Kidney tubule cell (primary cell): ENCODE results near the gene CCDC81.
"Not testable (repeated sequence)": the region's sequence is repeated elsewhere in the genome, so short reads cannot be mapped to it uniquely, and the experiment has no call there.

Experiments
- DNase-seq: peaks from one replicate; pipeline ENCODE4 v3.0.0-alpha.2; 2018; ENCODE audit warnings: low spot score

CCDC81 gene

GRCh38 chr11:86374586-86374985 lies at the start of gene CCDC81:
TSS of gene CCDC81 (plus strand) at chr11:86374887. CDS start at chr11:86375164, 277 bp downstream.
- DNase-seq = peak; percentile 22

- DNase-seq = no peak
Observed at GRCh38 chr11:86335131-86335767, 39.4 kb upstream of the CCDC81 start.

- DNase-seq = no peak
Observed at GRCh38 chr11:86337227-86337626, 37.5 kb upstream of the CCDC81 start.

- DNase-seq = no peak
Observed at GRCh38 chr11:86341382-86341781, 33.3 kb upstream of the CCDC81 start.

- DNase-seq = no peak
Observed at GRCh38 chr11:86346513-86346912, 28.2 kb upstream of the CCDC81 start.

- peak; percentile 54 for DNase-seq
Observed at GRCh38 chr11:86355256-86355655, 19.4 kb upstream of the CCDC81 start.

- DNase-seq = not testable (repeated sequence)
Observed at GRCh38 chr11:86357412-86357811, 17.3 kb upstream of the CCDC81 start.

GRCh38 chr11:86358720-86359119 lies 16.0 kb upstream of the CCDC81 start:
- DNase-seq = no peak

GRCh38 chr11:86360775-86361395 lies 13.8 kb upstream of the CCDC81 start:
- DNase-seq = peak; percentile 43

- no peak for DNase-seq
Observed at GRCh38 chr11:86363424-86363823, 11.3 kb upstream of the CCDC81 start.

GRCh38 chr11:86365546-86365945 lies 9.1 kb upstream of the CCDC81 start:
- DNase-seq = no peak

- DNase-seq = no peak
Observed at GRCh38 chr11:86369668-86370067, 5.0 kb upstream of the CCDC81 start.

GRCh38 chr11:86370171-86370570 lies 4.5 kb upstream of the CCDC81 start:
- DNase-seq = no peak

- DNase-seq = peak; percentile 82
Observed at GRCh38 chr11:86370922-86371594, 3.6 kb upstream of the CCDC81 start.

- DNase-seq = no peak
Observed at GRCh38 chr11:86372041-86372440, 2.6 kb upstream of the CCDC81 start.

- DNase-seq = no peak
Observed at GRCh38 chr11:86372586-86372985, 2.1 kb upstream of the CCDC81 start.

- no peak for DNase-seq
Observed at GRCh38 chr11:86374069-86374468, 618 bp upstream of the CCDC81 start.

GRCh38 chr11:86377972-86378371 lies 3.3 kb downstream of the CCDC81 start:
- no peak for DNase-seq

GRCh38 chr11:86380295-86381059 lies 5.8 kb downstream of the CCDC81 start:
- no peak for DNase-seq

- no peak for DNase-seq
Observed at GRCh38 chr11:86383041-86383955, 8.6 kb downstream of the CCDC81 start.

GRCh38 chr11:86386283-86386682 lies 11.6 kb downstream of the CCDC81 start:
- no peak for DNase-seq

- no peak for DNase-seq
Observed at GRCh38 chr11:86386746-86387145, 12.1 kb downstream of the CCDC81 start.
